Inflammatory macrophage treated with lipopolysaccharide for 4 hours (primary cell): Measurements from ENCODE around the gene CPNE8.

Source experiments
- DNase-seq: peaks from one replicate; pipeline ENCODE4 v3.0.0-alpha.2; 2020

The CPNE8 gene

DNA sequence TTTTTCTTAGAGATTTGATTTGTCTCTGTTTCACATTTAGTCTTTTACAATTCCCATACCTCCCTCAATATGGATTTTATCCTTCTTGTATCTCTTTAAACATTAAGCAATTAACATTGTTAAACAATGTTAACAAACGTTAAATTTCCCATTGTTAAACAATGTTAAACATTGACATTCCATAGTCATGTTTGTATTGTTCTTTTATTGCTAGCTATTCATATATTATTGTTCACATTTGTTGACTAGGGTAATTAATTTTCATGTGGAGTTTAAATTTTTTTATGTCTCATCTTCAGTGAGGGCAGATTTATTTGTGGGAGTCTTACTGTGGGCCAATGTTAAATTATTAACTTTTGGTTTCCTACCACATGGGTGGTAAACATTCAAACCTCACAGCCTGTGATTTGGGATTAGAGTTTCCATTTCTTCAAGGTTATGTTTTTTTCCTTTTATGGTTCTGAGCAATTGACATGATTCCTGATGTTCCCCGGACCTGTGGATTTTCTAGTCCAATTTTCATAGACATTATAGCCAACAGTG, 294.5 kb downstream of the CPNE8 start:
- DNase-seq = no peak

- no peak for DNase-seq
These were observed 298.1 kb downstream of the CPNE8 start for GRCh38 chr12:38607295-38607694.
